ENCODE data around the gene MTHFD1L. TPM values are rescaled to one million over a fixed set of nuclear protein-coding genes. Genes with fewer than 3 reads are reported as not detected.

MTHFD1L gene
- total and polyA plus RNA-seq, 9 of the 15 experiments (the other 6 are each of a cell fraction or from before 2014, with no cell fraction given), result 20.9 to 128 (median 61.0) TPM

DNA sequence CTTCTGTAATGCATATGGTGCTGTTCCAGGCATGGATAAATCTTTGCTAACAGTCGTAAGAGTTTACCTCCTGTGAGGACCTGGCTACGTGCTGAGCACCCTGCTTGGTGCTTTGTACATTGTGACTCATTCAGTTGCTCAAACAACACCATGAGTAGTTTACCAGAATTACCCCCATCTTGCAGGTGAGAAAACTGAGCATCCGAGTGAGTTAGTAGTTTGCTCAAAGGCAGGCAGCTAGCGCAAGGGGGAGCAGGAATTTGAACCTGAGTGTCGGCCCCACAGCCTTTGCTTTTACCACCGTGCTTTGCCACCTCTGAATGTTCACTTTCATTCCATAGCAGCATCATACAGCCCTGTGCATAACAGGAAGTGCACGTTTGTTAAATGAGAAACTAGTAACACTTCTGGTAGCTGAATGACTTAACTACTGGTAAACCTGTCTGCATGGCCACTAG lies 121.9 kb downstream of the MTHFD1L start:
- in situ Hi-C loops (cut with MboI), result no loop called here
- Histone ChIP-seq H3K27me3 (ENCODE audit: control insufficient read depth in 2 of 2, insufficient read depth in 2 of 2, low read length in 2 of 2) (no peaks in the 10 kb centered on the region), H3K9ac (ENCODE audit: insufficient read depth in 1 of 2, low read depth in 2 of 2, low read length in 2 of 2) (no peak overlapping the region), H3K27ac (ENCODE audit: extremely low read depth, low read depth, low read length) (no peak overlapping the region), H4K20me1 (replicated peaks; ENCODE audit: control insufficient read depth, insufficient read depth, low read length) (no peaks in the 10 kb centered on the region), H3K4me2 (ENCODE audit: insufficient read depth, low read length) (no peak overlapping the region), H2AFZ (ENCODE audit: low read depth, low read length) (no peak overlapping the region), H3K9me3 (replicated peaks; ENCODE audit: control insufficient read depth, insufficient read depth, low read depth, low read length) (no peaks in the 10 kb centered on the region), H3K4me3 (no peak overlapping the region), H3K9me1 (ENCODE audit: control insufficient read depth, insufficient read depth, low read length) (no peaks in the 10 kb centered on the region), H3K79me2 (ENCODE audit: control insufficient read depth, insufficient read depth, low read length) (no peaks in the 10 kb centered on the region), H3K4me1 (replicated peaks in 1 of 2; ENCODE audit: control insufficient read depth in 2 of 2, insufficient read depth in 2 of 2, low read length in 2 of 2) (no peaks in the 10 kb centered on the region), H3K36me3 (ENCODE audit: control insufficient read depth, insufficient read depth, low read length) (peaks cover 26% of the 10 kb centered on the region)
- ChIA-PET POLR2A (no interaction called here), CTCF (ENCODE audit: low intra/inter-chr PET ratio) (no interaction called here)
- DNase-seq (ENCODE audit: extremely low read depth in 1 of 4, low spot score in 3 of 4), result no peak
- ATAC-seq, result no peak
- 86% methylated on average over 7 of the region's 7 CpGs for WGBS (ENCODE audit: insufficient coverage, low coverage, missing lambda C conversion rate)
- intact Hi-C loops (cut with micrococcal nuclease), result no loop called here
- no peak for FAIRE-seq
- no peak for TF ChIP-seq EP300 (IDR thresholded peaks at IDR 0.05; ENCODE audit: low read length)
- no peak for TF ChIP-seq ZNF311 (CRISPR knock-in tag; IDR thresholded peaks at IDR 0.05)
- TF ChIP-seq RBM25 (IDR thresholded peaks at IDR 0.05; ENCODE audit: low read depth, low read length, severe bottlenecking), result peak; percentile 15
- TF ChIP-seq, protein P1, sequence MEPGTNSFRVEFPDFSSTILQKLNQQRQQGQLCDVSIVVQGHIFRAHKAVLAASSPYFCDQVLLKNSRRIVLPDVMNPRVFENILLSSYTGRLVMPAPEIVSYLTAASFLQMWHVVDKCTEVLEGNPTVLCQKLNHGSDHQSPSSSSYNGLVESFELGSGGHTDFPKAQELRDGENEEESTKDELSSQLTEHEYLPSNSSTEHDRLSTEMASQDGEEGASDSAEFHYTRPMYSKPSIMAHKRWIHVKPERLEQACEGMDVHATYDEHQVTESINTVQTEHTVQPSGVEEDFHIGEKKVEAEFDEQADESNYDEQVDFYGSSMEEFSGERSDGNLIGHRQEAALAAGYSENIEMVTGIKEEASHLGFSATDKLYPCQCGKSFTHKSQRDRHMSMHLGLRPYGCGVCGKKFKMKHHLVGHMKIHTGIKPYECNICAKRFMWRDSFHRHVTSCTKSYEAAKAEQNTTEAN (CRISPR knock-in tag; IDR thresholded peaks at IDR 0.05), result no peak
- peak; percentile 39 for TF ChIP-seq SPI1 (IDR thresholded peaks at IDR 0.05; ENCODE audit: borderline replicate concordance, low read depth, low read length)
- TF ChIP-seq ZNF347 (CRISPR knock-in tag; IDR thresholded peaks at IDR 0.05; ENCODE audit: low read depth), result no peak
- no TSS peak for BruUV-seq (replicated peaks)

All from K562 (cell line).